Loucy (cell line): ENCODE results near the gene CNTN5.

Source experiments
- EZH2phosphoT487 ChIP-seq: fragments of 200-600 bp; IDR thresholded peaks from 2 replicates; pipeline ENCODE4 v1.6.1; 2018; ENCODE audit warnings: antibody characterized with exemption, mild to moderate bottlenecking, moderate library complexity, borderline replicate concordance
- TF ChIP-seq, protein P1 (sequence below): fragments of 200-600 bp; sonication (generic); conservative IDR thresholded peaks from 2 replicates; pipeline ENCODE4 v1.5.1; 2014; ENCODE audit warnings: mild to moderate bottlenecking, antibody characterized with exemption, low read length

DNA sequence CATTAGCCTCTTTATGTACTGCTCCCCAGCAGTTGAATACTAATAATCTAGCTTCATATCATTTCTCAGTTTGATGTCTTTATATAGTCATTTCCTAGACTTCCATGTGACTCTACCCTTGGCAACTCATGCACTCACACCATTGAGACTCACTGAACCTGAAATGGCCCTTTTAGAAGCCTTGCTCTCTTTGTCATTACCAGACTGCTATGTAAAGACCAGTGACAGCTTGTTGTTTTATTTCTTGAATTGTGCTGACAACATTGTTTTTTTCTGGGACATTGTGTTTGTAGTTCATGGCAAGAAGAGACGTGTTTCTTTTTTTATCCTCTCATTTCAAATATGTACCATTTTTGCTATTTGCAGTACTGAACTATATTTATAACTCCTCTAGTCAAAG is 256.5 kb downstream of the CNTN5 start:
- TF ChIP-seq, protein P1, sequence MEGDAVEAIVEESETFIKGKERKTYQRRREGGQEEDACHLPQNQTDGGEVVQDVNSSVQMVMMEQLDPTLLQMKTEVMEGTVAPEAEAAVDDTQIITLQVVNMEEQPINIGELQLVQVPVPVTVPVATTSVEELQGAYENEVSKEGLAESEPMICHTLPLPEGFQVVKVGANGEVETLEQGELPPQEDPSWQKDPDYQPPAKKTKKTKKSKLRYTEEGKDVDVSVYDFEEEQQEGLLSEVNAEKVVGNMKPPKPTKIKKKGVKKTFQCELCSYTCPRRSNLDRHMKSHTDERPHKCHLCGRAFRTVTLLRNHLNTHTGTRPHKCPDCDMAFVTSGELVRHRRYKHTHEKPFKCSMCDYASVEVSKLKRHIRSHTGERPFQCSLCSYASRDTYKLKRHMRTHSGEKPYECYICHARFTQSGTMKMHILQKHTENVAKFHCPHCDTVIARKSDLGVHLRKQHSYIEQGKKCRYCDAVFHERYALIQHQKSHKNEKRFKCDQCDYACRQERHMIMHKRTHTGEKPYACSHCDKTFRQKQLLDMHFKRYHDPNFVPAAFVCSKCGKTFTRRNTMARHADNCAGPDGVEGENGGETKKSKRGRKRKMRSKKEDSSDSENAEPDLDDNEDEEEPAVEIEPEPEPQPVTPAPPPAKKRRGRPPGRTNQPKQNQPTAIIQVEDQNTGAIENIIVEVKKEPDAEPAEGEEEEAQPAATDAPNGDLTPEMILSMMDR: no peak
- TF ChIP-seq EZH2phosphoT487: no peak
